Gastroesophageal sphincter (tissue), 3 donors: ENCODE measurements around the gene PRDM1.

Source experiments
- POLR2AphosphoS5 ChIP-seq: sonication (generic); formaldehyde crosslinking; IDR thresholded peaks from one replicate; pipeline ENCODE4 v1.6.1; 2017; ENCODE audit warnings: antibody characterized with exemption
- TF ChIP-seq, protein P1 (sequence below), 4 experiments: fragments of 200-600 bp in 2 of 4; fragments of 450-650 bp in 2 of 4; sonication (generic) in 1 of 4; IDR thresholded peaks; one replicate each; pipeline ENCODE4 v1.5.1; 2017 to 2019; ENCODE audit warnings: antibody characterized with exemption in 4 of 4, mild to moderate bottlenecking in 2 of 4, moderate library complexity in 2 of 4

DNA sequence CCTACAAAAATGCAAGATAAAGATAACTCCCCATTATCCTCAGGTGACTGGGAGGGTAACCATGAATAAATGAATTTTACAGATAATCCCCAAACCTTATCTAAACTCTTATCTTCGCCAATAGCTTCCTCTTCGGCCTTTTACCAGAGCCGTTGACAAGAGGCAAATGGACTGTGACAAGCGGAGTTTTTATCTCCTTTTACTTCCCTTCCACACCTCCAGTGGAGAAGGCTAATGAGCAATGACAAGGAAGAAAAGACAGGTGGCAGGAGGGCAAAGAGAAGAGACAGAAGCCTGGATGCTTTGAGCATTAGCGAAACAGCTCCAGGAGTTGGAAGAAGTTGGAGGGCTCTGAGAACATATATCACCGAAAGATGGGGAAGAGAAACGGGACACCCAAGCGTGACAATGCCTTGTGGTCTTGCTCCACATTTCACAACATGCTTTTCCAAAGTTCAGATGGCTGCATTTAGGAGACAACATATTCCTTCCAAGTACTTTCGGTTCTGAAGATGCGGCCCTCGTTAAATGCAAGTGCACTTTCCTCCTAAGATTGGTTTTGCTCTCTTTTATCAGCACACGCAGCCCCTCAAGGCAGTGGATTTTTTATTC lies 69.2 kb downstream of the PRDM1 start:
- TF ChIP-seq POLR2AphosphoS5, result no peak
- TF ChIP-seq, protein P1, sequence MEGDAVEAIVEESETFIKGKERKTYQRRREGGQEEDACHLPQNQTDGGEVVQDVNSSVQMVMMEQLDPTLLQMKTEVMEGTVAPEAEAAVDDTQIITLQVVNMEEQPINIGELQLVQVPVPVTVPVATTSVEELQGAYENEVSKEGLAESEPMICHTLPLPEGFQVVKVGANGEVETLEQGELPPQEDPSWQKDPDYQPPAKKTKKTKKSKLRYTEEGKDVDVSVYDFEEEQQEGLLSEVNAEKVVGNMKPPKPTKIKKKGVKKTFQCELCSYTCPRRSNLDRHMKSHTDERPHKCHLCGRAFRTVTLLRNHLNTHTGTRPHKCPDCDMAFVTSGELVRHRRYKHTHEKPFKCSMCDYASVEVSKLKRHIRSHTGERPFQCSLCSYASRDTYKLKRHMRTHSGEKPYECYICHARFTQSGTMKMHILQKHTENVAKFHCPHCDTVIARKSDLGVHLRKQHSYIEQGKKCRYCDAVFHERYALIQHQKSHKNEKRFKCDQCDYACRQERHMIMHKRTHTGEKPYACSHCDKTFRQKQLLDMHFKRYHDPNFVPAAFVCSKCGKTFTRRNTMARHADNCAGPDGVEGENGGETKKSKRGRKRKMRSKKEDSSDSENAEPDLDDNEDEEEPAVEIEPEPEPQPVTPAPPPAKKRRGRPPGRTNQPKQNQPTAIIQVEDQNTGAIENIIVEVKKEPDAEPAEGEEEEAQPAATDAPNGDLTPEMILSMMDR (IDR thresholded peaks at IDR 0.05), result no peak
